ENCODE measurements around the gene FLT3. TPM values are rescaled to one million over a fixed set of nuclear protein-coding genes. Genes with fewer than 3 reads are reported as not detected.

Gene FLT3
- total and polyA plus RNA-seq, 2 of the 13 experiments (the other 11 are each of a cell fraction or from before 2014, with no cell fraction given), result not detected

- TF ChIP-seq, protein P1, sequence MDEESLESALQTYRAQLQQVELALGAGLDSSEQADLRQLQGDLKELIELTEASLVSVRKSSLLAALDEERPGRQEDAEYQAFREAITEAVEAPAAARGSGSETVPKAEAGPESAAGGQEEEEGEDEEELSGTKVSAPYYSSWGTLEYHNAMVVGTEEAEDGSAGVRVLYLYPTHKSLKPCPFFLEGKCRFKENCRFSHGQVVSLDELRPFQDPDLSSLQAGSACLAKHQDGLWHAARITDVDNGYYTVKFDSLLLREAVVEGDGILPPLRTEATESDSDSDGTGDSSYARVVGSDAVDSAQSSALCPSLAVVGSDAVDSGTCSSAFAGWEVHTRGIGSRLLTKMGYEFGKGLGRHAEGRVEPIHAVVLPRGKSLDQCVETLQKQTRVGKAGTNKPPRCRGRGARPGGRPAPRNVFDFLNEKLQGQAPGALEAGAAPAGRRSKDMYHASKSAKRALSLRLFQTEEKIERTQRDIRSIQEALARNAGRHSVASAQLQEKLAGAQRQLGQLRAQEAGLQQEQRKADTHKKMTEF (CRISPR knock-in tag; IDR thresholded peaks at IDR 0.05), result 0 out of 2 replicates have a peak, but pooled peaks have one; percentile 18
- TF ChIP-seq MED8 (CRISPR knock-in tag; IDR thresholded peaks at IDR 0.05; ENCODE audit: insufficient replicate concordance) (peak; percentile 27), PATZ1 (CRISPR knock-in tag; IDR thresholded peaks at IDR 0.05) (peak; percentile 98), HOXA5 (CRISPR knock-in tag; IDR thresholded peaks at IDR 0.05) (peak; percentile 28; the same call in 1 of the 2 replicates), ASH2L (IDR thresholded peaks at IDR 0.05; ENCODE audit: insufficient read length, low read depth, low read length) (peak; percentile 66), DMAP1 (CRISPR knock-in tag; IDR thresholded peaks at IDR 0.05) (peak; percentile 43; the same call in 1 of the 2 replicates), GATA4 (IDR thresholded peaks at IDR 0.05; ENCODE audit: borderline replicate concordance, low read depth) (peak; percentile 59; the same call in 1 of the 2 replicates), ZNF18 (CRISPR knock-in tag; IDR thresholded peaks at IDR 0.05; ENCODE audit: insufficient replicate concordance) (peak; percentile 42), TAF1 (CRISPR knock-in tag; IDR thresholded peaks at IDR 0.05) (peak; percentile 75), ZNF260 (CRISPR knock-in tag; IDR thresholded peaks at IDR 0.05; ENCODE audit: borderline replicate concordance, low read depth) (no peak), RBFOX2 (IDR thresholded peaks at IDR 0.05; ENCODE audit: low read depth, low read length) (peak; percentile 83), MAFF (IDR thresholded peaks at IDR 0.05; ENCODE audit: low read depth, low read length) (no peak), ETV5 (CRISPR knock-in tag; IDR thresholded peaks at IDR 0.05; ENCODE audit: borderline replicate concordance) (peak; percentile 38; the same call in 1 of the 2 replicates), KLF15 (CRISPR knock-in tag; IDR thresholded peaks at IDR 0.05; ENCODE audit: borderline replicate concordance) (0 out of 2 replicates have a peak, but pooled peaks have one; percentile 28), MAFG (CRISPR knock-in tag; IDR thresholded peaks at IDR 0.05) (no peak), THAP11 (CRISPR knock-in tag; IDR thresholded peaks at IDR 0.05) (peak; percentile 71; the same call in 1 of the 2 replicates), NFYB (CRISPR knock-in tag; IDR thresholded peaks at IDR 0.05) (0 out of 2 replicates have a peak, but pooled peaks have one; percentile 19), RBM39 (IDR thresholded peaks at IDR 0.05; ENCODE audit: low read depth, low read length, poor library complexity, severe bottlenecking) (peak; percentile 60), ZMAT3 (CRISPR knock-in tag; conservative IDR thresholded peaks at IDR 0.05) (no peak), YEATS2 (CRISPR knock-in tag; IDR thresholded peaks at IDR 0.05; ENCODE audit: borderline replicate concordance) (peak; percentile 64), ZNF143 (CRISPR knock-in tag; IDR thresholded peaks at IDR 0.05) (peak; percentile 90), SIX4 (CRISPR knock-in tag; IDR thresholded peaks at IDR 0.05) (no peak)
- TF ChIP-seq, protein P2, sequence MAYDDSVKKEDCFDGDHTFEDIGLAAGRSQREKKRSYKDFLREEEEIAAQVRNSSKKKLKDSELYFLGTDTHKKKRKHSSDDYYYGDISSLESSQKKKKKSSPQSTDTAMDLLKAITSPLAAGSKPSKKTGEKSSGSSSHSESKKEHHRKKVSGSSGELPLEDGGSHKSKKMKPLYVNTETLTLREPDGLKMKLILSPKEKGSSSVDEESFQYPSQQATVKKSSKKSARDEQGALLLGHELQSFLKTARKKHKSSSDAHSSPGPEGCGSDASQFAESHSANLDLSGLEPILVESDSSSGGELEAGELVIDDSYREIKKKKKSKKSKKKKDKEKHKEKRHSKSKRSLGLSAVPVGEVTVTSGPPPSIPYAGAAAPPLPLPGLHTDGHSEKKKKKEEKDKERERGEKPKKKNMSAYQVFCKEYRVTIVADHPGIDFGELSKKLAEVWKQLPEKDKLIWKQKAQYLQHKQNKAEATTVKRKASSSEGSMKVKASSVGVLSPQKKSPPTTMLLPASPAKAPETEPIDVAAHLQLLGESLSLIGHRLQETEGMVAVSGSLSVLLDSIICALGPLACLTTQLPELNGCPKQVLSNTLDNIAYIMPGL (CRISPR knock-in tag; IDR thresholded peaks at IDR 0.05; ENCODE audit: borderline replicate concordance in 1 of 2, low read depth in 1 of 2), result peak; percentile 45 to 77; a peak in 2 of 4 replicates
Measured at GRCh38 chr13:28138012-28138755, 37.8 kb upstream of the FLT3 start, which contains the start of gene PAN3 (continued).
